ENCODE measurements around the gene GPR68. TPM values are rescaled to one million over a fixed set of nuclear protein-coding genes. Genes with fewer than 3 reads are reported as not detected.

Gene GPR68
- total RNA-seq, 2 donors from 2014 or later, result 0.26 TPM; not detected in 1

GRCh38 chr14:91234791-91235114 lies 9.8 kb downstream of the GPR68 start:
- H3K27me3 ChIP-seq, result no peaks in the 10 kb centered on the region
- ATAC-seq, result no peak
- H3K27ac ChIP-seq, result no peak overlapping the region
- TF ChIP-seq CTCF (IDR thresholded peaks at IDR 0.05) (no peak), POLR2A (IDR thresholded peaks at IDR 0.05) (no peak)
- H3K4me3 ChIP-seq, result no peak overlapping the region
- WGBS, 2 donors, result 94 to 98% methylated on average over 11 to 14 of the region's 16 CpGs
- intact Hi-C loops (cut with DNase I), result no loop called here
- H3K9me3 ChIP-seq, result peaks cover 0 to 8% (median 0%) of the 10 kb centered on the region in 3 donors
- no peaks in the 10 kb centered on the region for H3K4me1 ChIP-seq
- DNase-seq, result no peak
- H3K36me3 ChIP-seq (replicated peaks in 1 of 2; ENCODE audit: insufficient read depth in 1 of 2, low read depth in 2 of 2), result no peaks in the 10 kb centered on the region

- DNase-seq (no peak), ATAC-seq (no peak)
- 89 to 90% methylated on average over 55 to 58 of the region's 63 CpGs for WGBS, 2 donors
- Histone ChIP-seq H3K27me3 (no peaks in the 10 kb centered on the region), H3K4me3 (no peak overlapping the region), H3K36me3 (replicated peaks in 1 of 2; ENCODE audit: insufficient read depth in 1 of 2, low read depth in 2 of 2) (no peaks in the 10 kb centered on the region), H3K4me1 (no peaks in the 10 kb centered on the region), H3K27ac (no peak overlapping the region), H3K9me3 (peaks cover 0 to 8% (median 0%) of the 10 kb centered on the region in 3 donors)
- no peak for TF ChIP-seq POLR2A (IDR thresholded peaks at IDR 0.05)
- TF ChIP-seq CTCF (IDR thresholded peaks at IDR 0.05), result no peak
- intact Hi-C loops (cut with DNase I), result no loop called here
Observed at GRCh38 chr14:91233936-91234790, 10.3 kb downstream of the GPR68 start.

- H3K9me3 ChIP-seq, result peaks cover 0 to 8% (median 0%) of the 10 kb centered on the region in 3 donors
- H3K4me3 ChIP-seq, result no peak overlapping the region
- no peaks in the 10 kb centered on the region for H3K4me1 ChIP-seq
- H3K27me3 ChIP-seq, result no peaks in the 10 kb centered on the region
- WGBS, 2 donors, result 74 to 100% methylated on average over 1 to 2 of the region's 2 CpGs
- no peak overlapping the region for H3K27ac ChIP-seq
- no peak for ATAC-seq
- intact Hi-C loops (cut with DNase I), result no loop called here
- TF ChIP-seq POLR2A (IDR thresholded peaks at IDR 0.05), result no peak
- DNase-seq, result no peak
- H3K36me3 ChIP-seq (replicated peaks in 1 of 2; ENCODE audit: insufficient read depth in 1 of 2, low read depth in 2 of 2), result no peaks in the 10 kb centered on the region
Observed at GRCh38 chr14:91232603-91233002, 11.9 kb downstream of the GPR68 start.

- no peak for TF ChIP-seq POLR2A (IDR thresholded peaks at IDR 0.05)
- no peak for TF ChIP-seq CTCF (IDR thresholded peaks at IDR 0.05)
- Histone ChIP-seq H3K36me3 (replicated peaks in 1 of 2; ENCODE audit: insufficient read depth in 1 of 2, low read depth in 2 of 2) (no peaks in the 10 kb centered on the region), H3K27me3 (no peaks in the 10 kb centered on the region), H3K9me3 (peaks cover 0 to 8% (median 0%) of the 10 kb centered on the region in 3 donors), H3K4me3 (no peak overlapping the region), H3K4me1 (no peaks in the 10 kb centered on the region), H3K27ac (no peak overlapping the region)
- 74 to 86% methylated on average over 2 of the region's 2 CpGs for WGBS, 2 donors
- intact Hi-C loops (cut with DNase I), result no loop called here
- ATAC-seq (no peak), DNase-seq (no peak)
Observed at GRCh38 chr14:91232052-91232451, 12.5 kb downstream of the GPR68 start.

- intact Hi-C loops (cut with DNase I), result no loop called here
- TF ChIP-seq POLR2A (IDR thresholded peaks at IDR 0.05), result no peak
- TF ChIP-seq CTCF (IDR thresholded peaks at IDR 0.05), result no peak
- ATAC-seq (no peak), DNase-seq (no peak)
- H3K36me3 ChIP-seq (replicated peaks in 1 of 2; ENCODE audit: insufficient read depth in 1 of 2, low read depth in 2 of 2), result no peaks in the 10 kb centered on the region
- H3K4me3 ChIP-seq, result no peak overlapping the region
- H3K9me3 ChIP-seq, result peaks cover 0 to 8% (median 0%) of the 10 kb centered on the region in 3 donors
- no peaks in the 10 kb centered on the region for H3K4me1 ChIP-seq
- H3K27me3 ChIP-seq, result no peaks in the 10 kb centered on the region
- 73 to 79% methylated on average over 3 of the region's 3 CpGs for WGBS, 2 donors
- H3K27ac ChIP-seq, result no peak overlapping the region
Observed at GRCh38 chr14:91231446-91231845, 13.1 kb downstream of the GPR68 start.

All from body of pancreas (tissue), 4 donors.